Neural cell (in vitro differentiated cells): ENCODE measurements around the gene JAK2. TPM values are rescaled to one million over a fixed set of nuclear protein-coding genes. Genes with fewer than 3 reads are reported as not detected.

ENCODE experiments used
- H2AFZ ChIP-seq: fragments of 200-600, 300-800 bp; sonication (generic), shearing (Covaris generic); 2 replicates; pipeline ENCODE4 v1.6.0; 2014; ENCODE audit warnings: low read depth, mild to moderate bottlenecking, antibody characterized with exemption, low read length, moderate library complexity
- H3F3A ChIP-seq: fragments of 200-600 bp; shearing (Covaris generic); 2 replicates; pipeline ENCODE4 v1.6.1; 2016; ENCODE audit warnings: mild to moderate bottlenecking, moderate library complexity, mixed read lengths, antibody characterized with exemption, low read length; ENCODE audit not compliant: insufficient read depth, poor library complexity, severe bottlenecking
- H3K27ac ChIP-seq: fragments of 200-600, 300-800 bp; sonication (generic), shearing (Covaris generic); 2 replicates; pipeline ENCODE4 v1.5.1; 2014; ENCODE audit warnings: mild to moderate bottlenecking, low read length, moderate library complexity
- H3K27me3 ChIP-seq: fragments of 300-800, 200-600 bp; sonication (generic), shearing (Covaris generic); 2 replicates; pipeline ENCODE4 v1.6.0; 2014; ENCODE audit warnings: mild to moderate bottlenecking, low read depth, low read length, moderate library complexity; ENCODE audit not compliant: insufficient read depth
- H3K36me3 ChIP-seq: fragments of 300-800, 200-600 bp; sonication (generic), shearing (Covaris generic); 2 replicates; pipeline ENCODE4 v1.5.1; 2014; ENCODE audit warnings: mild to moderate bottlenecking, antibody characterized with exemption, low read length, moderate library complexity; ENCODE audit not compliant: insufficient read depth
- H3K4me2 ChIP-seq: fragments of 300-800, 200-600 bp; sonication (generic), shearing (Covaris generic); 2 replicates; pipeline ENCODE4 v1.6.0; 2014; ENCODE audit warnings: mild to moderate bottlenecking, low read length
- H3K4me3 ChIP-seq: fragments of 300-800, 200-600 bp; sonication (generic), shearing (Covaris generic); 2 replicates; pipeline ENCODE4 v1.5.1; 2014; ENCODE audit warnings: mild to moderate bottlenecking, low read length, moderate library complexity
- H3K79me2 ChIP-seq: fragments of 200-600 bp; shearing (Covaris generic); replicated peaks from 2 replicates; pipeline ENCODE4 v1.6.0; 2014; ENCODE audit warnings: mild to moderate bottlenecking, low read length, moderate library complexity; ENCODE audit not compliant: insufficient read depth
- H3K9ac ChIP-seq: fragments of 300-800, 200-600 bp; sonication (generic), shearing (Covaris generic); 2 replicates; pipeline ENCODE4 v1.6.1; 2016; ENCODE audit warnings: mild to moderate bottlenecking, low read length, mixed read lengths
- H3K9me2 ChIP-seq: fragments of 200-600 bp; shearing (Covaris generic); 2 replicates; pipeline ENCODE4 v1.6.1; 2016; ENCODE audit warnings: mild to moderate bottlenecking, low read length, mixed read lengths; ENCODE audit not compliant: insufficient read depth
- H3K9me3 ChIP-seq: fragments of 200-600, 300-800 bp; sonication (generic), shearing (Covaris generic); 2 replicates; pipeline ENCODE4 v1.6.1; 2016; ENCODE audit warnings: mild to moderate bottlenecking, mixed run types, low read length, moderate library complexity, mixed read lengths
- H4K20me1 ChIP-seq: fragments of 200-600 bp; shearing (Covaris generic); 2 replicates; pipeline ENCODE4 v1.6.1; 2016; ENCODE audit warnings: mild to moderate bottlenecking, mixed run types; ENCODE audit not compliant: insufficient read depth
- EP300 ChIP-seq: fragments of 450-650 bp; conservative IDR thresholded peaks from 2 replicates; pipeline ENCODE4 v1.6.1; 2014; ENCODE audit warnings: antibody characterized with exemption, mild to moderate bottlenecking, moderate library complexity; ENCODE audit not compliant: poor library complexity, severe bottlenecking
- EZH2 ChIP-seq: fragments of 200-600, 300-800 bp; shearing (Covaris generic), sonication (generic); IDR thresholded peaks from 2 replicates; pipeline ENCODE4 v1.6.1; 2014; ENCODE audit warnings: antibody characterized with exemption, low read length, borderline replicate concordance, mild to moderate bottlenecking; ENCODE audit not compliant: insufficient read depth, poor library complexity, severe bottlenecking
- MXI1 ChIP-seq: fragments of 450-650 bp; conservative IDR thresholded peaks from 2 replicates; pipeline ENCODE4 v1.6.1; 2014; ENCODE audit warnings: antibody characterized with exemption, mild to moderate bottlenecking; ENCODE audit not compliant: poor library complexity, severe bottlenecking
- POLR2AphosphoS5 ChIP-seq: IDR thresholded peaks from 2 replicates; pipeline ENCODE4 v1.6.1; 2012
- RAD21 ChIP-seq: fragments of 450-650 bp; conservative IDR thresholded peaks from 2 replicates; pipeline ENCODE4 v1.6.1; 2014; ENCODE audit warnings: antibody characterized with exemption, mild to moderate bottlenecking, moderate library complexity
- SMC3 ChIP-seq: fragments of 450-650 bp; conservative IDR thresholded peaks from 2 replicates; pipeline ENCODE4 v1.6.1; 2014; ENCODE audit warnings: antibody characterized with exemption, mild to moderate bottlenecking, moderate library complexity; ENCODE audit not compliant: poor library complexity
- TAF1 ChIP-seq: IDR thresholded peaks from 2 replicates; pipeline ENCODE4 v1.6.1; 2012; ENCODE audit warnings: low read depth
- polyA plus RNA-seq: library from polyadenylated mRNA; depleted of rRNA; stranded (reverse); fragments of >200 nt; gene quantifications from 2 replicates; pipeline ENCODE4 v1.2.3, GENCODE V29; 2014
- TF ChIP-seq, protein P1 (sequence below): IDR thresholded peaks from 2 replicates; pipeline ENCODE4 v1.6.1; 2012; ENCODE audit warnings: borderline replicate concordance
- TF ChIP-seq, protein P2 (sequence below): fragments of 450-650 bp; IDR thresholded peaks from 2 replicates; pipeline ENCODE4 v1.5.1; 2014; ENCODE audit warnings: antibody characterized with exemption, mild to moderate bottlenecking, moderate library complexity; ENCODE audit not compliant: poor library complexity, severe bottlenecking

JAK2 gene
- polyA plus RNA-seq, 1 donor from 2014 or later: 19.7 TPM

DNA sequence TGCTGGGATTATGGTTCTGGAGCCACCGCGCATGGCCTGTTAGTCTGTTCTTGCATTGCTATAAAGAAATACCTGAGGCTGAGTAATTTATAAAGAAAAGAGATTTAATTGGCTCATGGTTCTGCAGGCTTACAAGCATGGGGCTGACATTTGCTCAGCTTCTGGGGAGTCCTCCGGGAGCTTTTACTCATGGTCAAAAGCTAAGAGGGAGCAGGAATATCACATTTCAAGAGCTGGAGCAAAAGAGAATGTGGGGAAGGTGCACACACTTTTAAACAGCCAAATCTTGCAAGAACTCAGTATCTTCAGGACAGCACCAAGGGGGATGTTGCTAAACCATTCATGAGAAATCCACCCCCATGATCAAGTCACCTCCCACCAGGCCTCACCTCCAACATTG, 12.1 kb downstream of the JAK2 start:
- TF ChIP-seq MXI1: no peak
- TF ChIP-seq EZH2: no peak
- TF ChIP-seq EP300: no peak
- TF ChIP-seq, protein P1, sequence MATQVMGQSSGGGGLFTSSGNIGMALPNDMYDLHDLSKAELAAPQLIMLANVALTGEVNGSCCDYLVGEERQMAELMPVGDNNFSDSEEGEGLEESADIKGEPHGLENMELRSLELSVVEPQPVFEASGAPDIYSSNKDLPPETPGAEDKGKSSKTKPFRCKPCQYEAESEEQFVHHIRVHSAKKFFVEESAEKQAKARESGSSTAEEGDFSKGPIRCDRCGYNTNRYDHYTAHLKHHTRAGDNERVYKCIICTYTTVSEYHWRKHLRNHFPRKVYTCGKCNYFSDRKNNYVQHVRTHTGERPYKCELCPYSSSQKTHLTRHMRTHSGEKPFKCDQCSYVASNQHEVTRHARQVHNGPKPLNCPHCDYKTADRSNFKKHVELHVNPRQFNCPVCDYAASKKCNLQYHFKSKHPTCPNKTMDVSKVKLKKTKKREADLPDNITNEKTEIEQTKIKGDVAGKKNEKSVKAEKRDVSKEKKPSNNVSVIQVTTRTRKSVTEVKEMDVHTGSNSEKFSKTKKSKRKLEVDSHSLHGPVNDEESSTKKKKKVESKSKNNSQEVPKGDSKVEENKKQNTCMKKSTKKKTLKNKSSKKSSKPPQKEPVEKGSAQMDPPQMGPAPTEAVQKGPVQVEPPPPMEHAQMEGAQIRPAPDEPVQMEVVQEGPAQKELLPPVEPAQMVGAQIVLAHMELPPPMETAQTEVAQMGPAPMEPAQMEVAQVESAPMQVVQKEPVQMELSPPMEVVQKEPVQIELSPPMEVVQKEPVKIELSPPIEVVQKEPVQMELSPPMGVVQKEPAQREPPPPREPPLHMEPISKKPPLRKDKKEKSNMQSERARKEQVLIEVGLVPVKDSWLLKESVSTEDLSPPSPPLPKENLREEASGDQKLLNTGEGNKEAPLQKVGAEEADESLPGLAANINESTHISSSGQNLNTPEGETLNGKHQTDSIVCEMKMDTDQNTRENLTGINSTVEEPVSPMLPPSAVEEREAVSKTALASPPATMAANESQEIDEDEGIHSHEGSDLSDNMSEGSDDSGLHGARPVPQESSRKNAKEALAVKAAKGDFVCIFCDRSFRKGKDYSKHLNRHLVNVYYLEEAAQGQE: no peak
- no peak for TF ChIP-seq SMC3
- TF ChIP-seq RAD21: no peak
- TF ChIP-seq, protein P2, sequence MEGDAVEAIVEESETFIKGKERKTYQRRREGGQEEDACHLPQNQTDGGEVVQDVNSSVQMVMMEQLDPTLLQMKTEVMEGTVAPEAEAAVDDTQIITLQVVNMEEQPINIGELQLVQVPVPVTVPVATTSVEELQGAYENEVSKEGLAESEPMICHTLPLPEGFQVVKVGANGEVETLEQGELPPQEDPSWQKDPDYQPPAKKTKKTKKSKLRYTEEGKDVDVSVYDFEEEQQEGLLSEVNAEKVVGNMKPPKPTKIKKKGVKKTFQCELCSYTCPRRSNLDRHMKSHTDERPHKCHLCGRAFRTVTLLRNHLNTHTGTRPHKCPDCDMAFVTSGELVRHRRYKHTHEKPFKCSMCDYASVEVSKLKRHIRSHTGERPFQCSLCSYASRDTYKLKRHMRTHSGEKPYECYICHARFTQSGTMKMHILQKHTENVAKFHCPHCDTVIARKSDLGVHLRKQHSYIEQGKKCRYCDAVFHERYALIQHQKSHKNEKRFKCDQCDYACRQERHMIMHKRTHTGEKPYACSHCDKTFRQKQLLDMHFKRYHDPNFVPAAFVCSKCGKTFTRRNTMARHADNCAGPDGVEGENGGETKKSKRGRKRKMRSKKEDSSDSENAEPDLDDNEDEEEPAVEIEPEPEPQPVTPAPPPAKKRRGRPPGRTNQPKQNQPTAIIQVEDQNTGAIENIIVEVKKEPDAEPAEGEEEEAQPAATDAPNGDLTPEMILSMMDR: no peak
- TF ChIP-seq POLR2AphosphoS5: no peak
- TF ChIP-seq TAF1: no peak
- Histone ChIP-seq H3K4me3 (no peak overlapping the region), H4K20me1 (no peaks in the 10 kb centered on the region), H3K27ac (no peak overlapping the region), H3K9ac (no peak overlapping the region), H3F3A (no peaks in the 10 kb centered on the region), H3K9me2 (no peaks in the 10 kb centered on the region), H3K27me3 (no peaks in the 10 kb centered on the region), H2AFZ (no peak overlapping the region), H3K36me3 (peaks cover 12% of the 10 kb centered on the region), H3K9me3 (no peaks in the 10 kb centered on the region), H3K79me2 (peaks cover 4% of the 10 kb centered on the region), H3K4me2 (no peak overlapping the region)

DNA sequence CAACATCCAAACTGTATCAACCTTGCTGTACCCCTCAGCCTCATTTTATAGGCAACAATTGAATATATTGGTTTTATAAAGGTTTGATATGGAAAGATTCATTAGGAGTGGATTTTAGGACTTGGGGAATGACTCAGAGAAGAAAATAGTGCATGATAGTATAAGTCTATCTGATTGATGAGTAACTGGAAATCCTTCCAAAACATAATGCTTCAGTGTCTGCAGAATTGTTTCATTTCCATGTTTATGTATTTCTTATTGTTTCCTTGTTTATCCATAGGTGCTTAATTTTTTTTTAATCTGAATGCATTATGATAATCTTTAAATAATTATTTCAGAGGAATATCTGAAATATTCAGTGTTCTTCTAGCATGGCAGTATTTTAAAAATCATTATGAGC, 12.6 kb downstream of the JAK2 start:
- Histone ChIP-seq H3K27me3 (no peaks in the 10 kb centered on the region), H3F3A (no peaks in the 10 kb centered on the region), H3K79me2 (peaks cover 4% of the 10 kb centered on the region), H3K36me3 (peaks cover 12% of the 10 kb centered on the region), H2AFZ (no peak overlapping the region), H3K4me2 (no peak overlapping the region), H3K4me3 (no peak overlapping the region), H4K20me1 (no peaks in the 10 kb centered on the region), H3K9me2 (no peaks in the 10 kb centered on the region), H3K9ac (no peak overlapping the region), H3K9me3 (no peaks in the 10 kb centered on the region), H3K27ac (no peak overlapping the region)
- TF ChIP-seq RAD21: no peak

DNA sequence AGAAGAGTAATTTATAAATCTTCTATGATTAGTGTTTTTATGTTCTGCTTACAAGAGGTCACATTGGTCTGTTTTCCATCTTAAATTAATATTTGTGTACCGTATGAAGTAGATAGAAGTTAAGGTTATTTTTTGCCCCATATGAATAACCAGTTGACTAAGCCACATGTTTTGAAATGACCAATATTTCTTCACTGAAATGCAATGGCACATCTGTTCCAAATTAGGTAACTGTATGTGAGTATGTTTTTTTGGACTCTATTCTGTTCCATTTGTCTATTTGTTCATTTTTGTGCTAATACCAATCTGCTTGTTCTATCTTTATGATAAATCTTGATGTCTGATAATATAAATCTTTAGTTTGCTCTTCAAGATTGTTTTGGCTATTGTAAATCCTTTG, 17.7 kb downstream of the JAK2 start:
- Histone ChIP-seq H3K27me3 (no peaks in the 10 kb centered on the region), H3K9me3 (no peaks in the 10 kb centered on the region), H3K27ac (no peak overlapping the region), H3K79me2 (no peaks in the 10 kb centered on the region), H3F3A (no peaks in the 10 kb centered on the region), H2AFZ (no peak overlapping the region), H4K20me1 (no peaks in the 10 kb centered on the region), H3K36me3 (no peaks in the 10 kb centered on the region), H3K9me2 (no peaks in the 10 kb centered on the region), H3K4me2 (no peak overlapping the region), H3K9ac (no peak overlapping the region), H3K4me3 (no peak overlapping the region)
- no peak for TF ChIP-seq EP300
- TF ChIP-seq RAD21: no peak
- TF ChIP-seq TAF1: no peak
- TF ChIP-seq SMC3: no peak
- TF ChIP-seq, protein P2: no peak
- TF ChIP-seq EZH2: no peak
- TF ChIP-seq, protein P1: no peak
